LHCN-M2 (cell line): Measurements from ENCODE around the gene CCNB1IP1. TPM values are rescaled to one million over a fixed set of nuclear protein-coding genes. Genes with fewer than 3 reads are reported as not detected.

Experiments
- total RNA-seq: library from RNA; depleted of rRNA; stranded (reverse); fragments of >200 nt; gene quantifications from 2 replicates; pipeline ENCODE4 v1.2.3, GENCODE V29; 2014; rRNA removed

Gene CCNB1IP1
- total RNA-seq, 1 experiment from 2014 or later: 39.3 TPM

Other genes with a start within 250 kb of the CCNB1IP1 start
- not detected in 2 replicates for gene OR4K17, start 222.5 kb downstream of the CCNB1IP1 start, total RNA-seq
- not detected in 2 replicates for gene OR4N5, start 194.5 kb downstream of the CCNB1IP1 start, total RNA-seq
- not detected in 2 replicates for gene OR11G2, start 142.4 kb downstream of the CCNB1IP1 start, total RNA-seq
- gene OR11H6, start 109.6 kb downstream of the CCNB1IP1 start, total RNA-seq: not detected in 2 replicates
- gene OR11H7, start 104.3 kb downstream of the CCNB1IP1 start, total RNA-seq: not detected in 2 replicates
- not detected in 2 replicates for gene OR11H4, start 94.0 kb downstream of the CCNB1IP1 start, total RNA-seq
- gene TTC5, start 27.3 kb downstream of the CCNB1IP1 start, total RNA-seq: 10.3 and 16.8 TPM in 2 replicates
- gene PARP2, start 10.4 kb upstream of the CCNB1IP1 start, total RNA-seq: 25.5 and 28.0 TPM in 2 replicates
- gene TEP1, start 80.2 kb upstream of the CCNB1IP1 start, total RNA-seq: 16.6 and 17.2 TPM in 2 replicates
- not detected in 2 replicates for gene KLHL33, start 102.9 kb upstream of the CCNB1IP1 start, total RNA-seq
- 52.8 and 61.1 TPM in 2 replicates for gene OSGEP, start 121.5 kb upstream of the CCNB1IP1 start, total RNA-seq
- gene APEX1, start 121.9 kb upstream of the CCNB1IP1 start, total RNA-seq: 152 and 213 TPM in 2 replicates
- gene PIP4P1, start 128.2 kb upstream of the CCNB1IP1 start, total RNA-seq: 18.1 and 24.6 TPM in 2 replicates
- 54.0 and 54.8 TPM in 2 replicates for gene PNP, start 136.1 kb upstream of the CCNB1IP1 start, total RNA-seq
- not detected in 2 replicates for gene RNASE10, start 172.3 kb upstream of the CCNB1IP1 start, total RNA-seq
- not detected in 2 replicates for gene RNASE9, start 227.8 kb upstream of the CCNB1IP1 start, total RNA-seq